ENCODE results near the gene LYPLA2. TPM values are rescaled to one million over a fixed set of nuclear protein-coding genes. Genes with fewer than 3 reads are reported as not detected.

The LYPLA2 gene
- total RNA-seq, 3 donors from 2014 or later (not counting 1 experiment from before 2014, with no cell fraction given): 70.6 to 84.5 (median 73.3) TPM

Other genes starting within 250 kb of the LYPLA2 start
- gene ID3, start 231.6 kb upstream of the LYPLA2 start, total RNA-seq: 1 to 10 TPM in 2 of 3 donors, under 1 TPM in 1; 0.29 to 6.5 (median 2.4) TPM
- 100 to 1,000 TPM; 609 to 795 (median 740) TPM for gene RPL11, start 99.3 kb upstream of the LYPLA2 start, total RNA-seq
- 10 to 100 TPM; 28.7 to 48.2 (median 36.9) TPM for gene ELOA, start 47.7 kb upstream of the LYPLA2 start, total RNA-seq
- 10 to 100 TPM; 73.2 to 84.1 (median 77.7) TPM for gene PITHD1, start 12.7 kb upstream of the LYPLA2 start, total RNA-seq
- gene GALE, start 9.6 kb downstream of the LYPLA2 start, total RNA-seq: 10 to 100 TPM; 12.8 to 20.3 (median 14.6) TPM
- gene HMGCL, start 34.3 kb downstream of the LYPLA2 start, total RNA-seq: 10 to 100 TPM; 16.8 to 26.9 (median 17.0) TPM
- 10 to 100 TPM in 2 of 3 donors, 1 to 10 TPM in 1; 6.8 to 12.5 (median 11.9) TPM for gene FUCA1, start 77.1 kb downstream of the LYPLA2 start, total RNA-seq
- gene CNR2, start 122.2 kb downstream of the LYPLA2 start, total RNA-seq: 10 to 100 TPM in 1 of 3 donors, 1 to 10 TPM in 2; 5.3 to 12.0 (median 6.1) TPM
- gene PNRC2, start 168.7 kb downstream of the LYPLA2 start, total RNA-seq: 100 to 1,000 TPM; 124 to 205 (median 180) TPM
- 100 to 1,000 TPM; 221 to 281 (median 237) TPM for gene SRSF10, start 189.2 kb downstream of the LYPLA2 start, total RNA-seq